NB4 (cell line): ENCODE data around the gene RAD51B.

Source experiments
- POLR2A ChIP-seq: IDR thresholded peaks from 2 replicates; pipeline ENCODE4 v1.6.1; 2011; ENCODE audit warnings: mild to moderate bottlenecking; ENCODE audit not compliant: insufficient read length; ENCODE audit errors: extremely low read depth
- TF ChIP-seq, protein P1 (sequence below): IDR thresholded peaks from one replicate; pipeline ENCODE4 v1.5.1; 2012; ENCODE audit warnings: low read depth, low read length
- TF ChIP-seq, protein P2 (sequence below): IDR thresholded peaks from 2 replicates; pipeline ENCODE4 v1.6.1; 2011; ENCODE audit warnings: low read depth, low read length

DNA sequence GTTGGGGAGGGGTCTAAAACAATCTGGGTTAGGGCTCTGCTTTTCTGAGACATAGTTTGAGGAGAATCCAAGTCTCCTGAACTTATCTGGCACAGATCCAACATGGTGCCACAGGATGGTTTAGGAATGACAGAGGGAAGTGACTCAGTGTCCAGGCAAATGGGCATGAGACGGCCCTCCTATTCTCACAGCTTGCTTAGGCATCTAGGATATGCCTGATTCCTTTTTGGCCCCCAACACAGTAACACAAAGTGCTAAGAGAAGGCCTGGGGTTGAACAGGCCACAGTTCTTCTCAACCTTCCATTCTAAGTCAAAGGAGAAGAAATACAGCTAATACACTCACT is 855.6 kb downstream of the RAD51B start:
- TF ChIP-seq, protein P1, sequence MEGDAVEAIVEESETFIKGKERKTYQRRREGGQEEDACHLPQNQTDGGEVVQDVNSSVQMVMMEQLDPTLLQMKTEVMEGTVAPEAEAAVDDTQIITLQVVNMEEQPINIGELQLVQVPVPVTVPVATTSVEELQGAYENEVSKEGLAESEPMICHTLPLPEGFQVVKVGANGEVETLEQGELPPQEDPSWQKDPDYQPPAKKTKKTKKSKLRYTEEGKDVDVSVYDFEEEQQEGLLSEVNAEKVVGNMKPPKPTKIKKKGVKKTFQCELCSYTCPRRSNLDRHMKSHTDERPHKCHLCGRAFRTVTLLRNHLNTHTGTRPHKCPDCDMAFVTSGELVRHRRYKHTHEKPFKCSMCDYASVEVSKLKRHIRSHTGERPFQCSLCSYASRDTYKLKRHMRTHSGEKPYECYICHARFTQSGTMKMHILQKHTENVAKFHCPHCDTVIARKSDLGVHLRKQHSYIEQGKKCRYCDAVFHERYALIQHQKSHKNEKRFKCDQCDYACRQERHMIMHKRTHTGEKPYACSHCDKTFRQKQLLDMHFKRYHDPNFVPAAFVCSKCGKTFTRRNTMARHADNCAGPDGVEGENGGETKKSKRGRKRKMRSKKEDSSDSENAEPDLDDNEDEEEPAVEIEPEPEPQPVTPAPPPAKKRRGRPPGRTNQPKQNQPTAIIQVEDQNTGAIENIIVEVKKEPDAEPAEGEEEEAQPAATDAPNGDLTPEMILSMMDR, result no peak
- no peak for TF ChIP-seq POLR2A
- TF ChIP-seq, protein P2, sequence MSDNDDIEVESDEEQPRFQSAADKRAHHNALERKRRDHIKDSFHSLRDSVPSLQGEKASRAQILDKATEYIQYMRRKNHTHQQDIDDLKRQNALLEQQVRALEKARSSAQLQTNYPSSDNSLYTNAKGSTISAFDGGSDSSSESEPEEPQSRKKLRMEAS, result no peak
